ENCODE results near the gene S100A1.

The S100A1 gene

DNA sequence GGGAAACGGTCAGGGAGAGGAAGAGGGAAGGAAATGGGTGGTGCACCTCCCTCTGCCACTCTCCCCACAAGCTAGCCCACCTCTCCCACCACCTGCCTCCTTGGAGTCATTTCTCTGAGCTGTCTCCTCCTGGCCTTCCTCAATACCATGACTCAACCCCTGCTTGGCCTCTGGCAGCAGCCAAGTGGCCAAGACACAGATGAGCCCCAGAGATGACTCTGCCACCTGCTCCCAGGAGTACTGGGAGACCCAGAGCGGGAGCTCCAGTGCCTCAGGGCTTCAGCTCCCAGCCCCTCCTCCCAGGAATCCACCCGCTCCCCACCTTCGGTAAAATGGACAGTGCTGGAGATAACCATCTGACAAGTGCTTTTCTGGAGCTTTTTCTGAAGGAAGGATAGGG lies 17.9 kb upstream of the S100A1 start:
- DNase-seq (ENCODE audit: low read depth, low spot score), result no peak

DNA sequence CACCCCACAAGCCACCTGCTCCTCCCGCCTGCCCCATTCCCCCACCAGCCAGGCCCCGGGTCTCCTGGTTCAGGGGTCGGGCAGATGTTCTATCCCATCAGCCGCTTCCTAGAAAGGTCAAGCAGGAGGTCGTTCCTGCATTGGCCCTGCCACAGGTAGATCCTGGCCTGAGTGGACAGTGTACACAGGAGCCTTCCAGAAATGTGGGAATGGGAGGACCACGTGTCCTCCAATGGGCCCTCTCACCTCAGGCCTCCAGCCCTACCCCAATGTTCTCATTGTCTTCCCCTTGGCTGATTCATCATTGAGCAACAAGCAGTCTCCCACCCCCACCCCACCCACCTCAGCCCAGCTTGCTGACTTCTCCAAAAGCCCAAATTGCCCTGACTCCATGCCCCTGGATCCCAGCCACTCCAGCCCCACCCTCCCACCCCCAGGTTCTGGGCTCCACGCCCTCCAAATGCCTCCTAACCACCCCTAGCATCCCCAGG lies 17.4 kb upstream of the S100A1 start:
- DNase-seq (ENCODE audit: low read depth, low spot score), result no peak

DNA sequence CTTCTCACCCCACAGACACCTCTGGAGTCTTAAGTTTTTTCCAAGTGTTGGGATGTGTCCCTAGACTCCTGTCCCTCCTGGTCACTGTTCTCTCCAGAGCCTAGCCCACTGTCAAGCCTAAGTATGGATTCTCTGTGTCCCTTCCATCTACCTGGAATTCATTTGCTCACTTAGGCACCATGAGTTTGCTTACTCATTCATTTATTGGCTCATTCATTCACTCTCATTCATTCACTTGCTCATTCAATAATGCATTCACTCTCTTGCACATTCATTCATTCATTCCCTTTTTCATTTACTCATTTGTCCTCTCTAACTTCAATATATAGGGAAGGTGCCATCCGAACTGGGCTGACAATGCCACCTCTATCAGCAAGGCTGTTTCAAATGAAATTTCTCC lies 16.9 kb upstream of the S100A1 start:
- DNase-seq (ENCODE audit: low read depth, low spot score), result no peak

DNA sequence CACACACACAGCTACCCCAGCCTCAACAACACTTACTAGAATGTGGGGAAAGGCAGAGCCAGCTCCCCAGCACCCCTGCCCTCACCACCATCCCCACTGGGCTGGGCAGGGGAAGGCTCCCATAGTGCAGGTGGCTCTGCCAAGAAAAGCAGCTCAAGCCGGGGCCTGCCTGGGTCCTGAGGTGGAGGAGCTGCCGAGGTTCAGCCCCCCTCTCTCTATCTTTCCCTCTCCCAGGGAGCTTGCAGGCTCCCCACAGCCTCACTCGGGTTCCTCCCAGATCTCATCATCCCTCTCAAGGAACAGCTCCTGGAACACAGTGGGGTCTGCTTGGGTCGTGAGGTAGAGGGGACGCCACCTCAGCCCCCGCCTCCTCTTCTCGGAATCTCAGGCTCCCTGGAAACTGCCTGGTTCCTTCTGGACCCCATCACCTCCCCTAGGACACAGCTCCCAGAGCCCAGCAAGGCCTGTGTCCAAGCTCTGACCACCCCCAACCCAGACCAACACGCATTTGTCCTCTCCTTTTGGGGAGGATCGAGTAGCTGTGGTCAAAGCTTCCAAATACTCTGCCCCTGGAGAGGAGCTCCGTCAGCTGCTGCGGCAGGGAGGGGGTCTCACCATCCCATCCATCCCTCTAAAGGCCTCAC lies 16.0 kb upstream of the S100A1 start:
- DNase-seq (ENCODE audit: low read depth, low spot score), result no peak

DNA sequence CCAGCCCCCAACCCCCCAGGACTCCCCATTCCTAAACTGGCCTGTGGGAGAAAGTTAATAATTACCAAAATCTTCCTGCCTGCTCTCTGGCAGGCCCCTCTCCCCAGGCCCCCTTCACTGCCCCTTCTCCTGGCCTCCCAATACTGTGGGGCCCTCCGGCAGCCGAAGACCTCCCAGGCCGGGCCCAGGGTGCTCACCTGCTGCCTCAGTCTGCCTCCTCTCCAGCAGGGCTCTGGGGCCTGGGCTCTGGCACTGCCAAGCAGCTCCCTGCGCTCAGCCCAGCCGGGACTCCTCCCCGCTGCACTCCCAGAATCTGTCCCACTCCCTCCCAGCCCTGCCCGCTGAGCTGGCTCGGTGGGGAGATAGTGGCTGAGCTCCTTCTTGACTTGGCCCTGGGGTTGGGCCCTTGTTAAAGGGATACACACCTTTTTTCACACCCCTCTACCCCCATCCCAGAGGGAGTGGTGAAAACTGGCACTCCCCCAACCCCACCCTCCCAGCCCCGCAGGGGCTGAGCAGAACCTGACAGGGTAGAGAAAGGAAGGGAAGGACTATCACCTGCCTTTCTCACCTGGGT lies 15.4 kb upstream of the S100A1 start, which contains the start of gene S100A16:
TSS of gene S100A16 (minus strand) at position 383 of the 577 bp plus-strand sequence. CDS start 4,986 bp downstream, outside the sequence.
- DNase-seq (ENCODE audit: low read depth, low spot score), result no peak

DNA sequence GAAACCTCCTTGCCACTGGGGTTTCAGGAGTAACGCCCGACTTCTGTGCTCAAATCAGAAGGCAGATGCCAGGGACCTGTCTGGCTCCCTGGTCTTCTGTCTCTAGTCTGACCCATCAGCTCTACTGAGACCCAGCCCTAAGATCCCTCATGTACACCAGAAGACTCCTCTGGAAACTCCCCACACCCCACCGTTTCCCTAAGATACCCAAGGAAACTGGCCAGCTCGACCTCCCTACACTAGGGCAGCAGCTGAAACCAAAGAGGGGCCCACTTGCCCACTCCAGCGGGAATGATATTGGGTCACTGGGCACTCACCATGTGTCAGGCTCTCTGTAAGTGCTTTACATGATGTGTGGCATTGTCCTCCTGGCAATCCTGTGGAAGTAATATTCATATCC lies 14.8 kb upstream of the S100A1 start:
- no peak for DNase-seq (ENCODE audit: low read depth, low spot score)

DNA sequence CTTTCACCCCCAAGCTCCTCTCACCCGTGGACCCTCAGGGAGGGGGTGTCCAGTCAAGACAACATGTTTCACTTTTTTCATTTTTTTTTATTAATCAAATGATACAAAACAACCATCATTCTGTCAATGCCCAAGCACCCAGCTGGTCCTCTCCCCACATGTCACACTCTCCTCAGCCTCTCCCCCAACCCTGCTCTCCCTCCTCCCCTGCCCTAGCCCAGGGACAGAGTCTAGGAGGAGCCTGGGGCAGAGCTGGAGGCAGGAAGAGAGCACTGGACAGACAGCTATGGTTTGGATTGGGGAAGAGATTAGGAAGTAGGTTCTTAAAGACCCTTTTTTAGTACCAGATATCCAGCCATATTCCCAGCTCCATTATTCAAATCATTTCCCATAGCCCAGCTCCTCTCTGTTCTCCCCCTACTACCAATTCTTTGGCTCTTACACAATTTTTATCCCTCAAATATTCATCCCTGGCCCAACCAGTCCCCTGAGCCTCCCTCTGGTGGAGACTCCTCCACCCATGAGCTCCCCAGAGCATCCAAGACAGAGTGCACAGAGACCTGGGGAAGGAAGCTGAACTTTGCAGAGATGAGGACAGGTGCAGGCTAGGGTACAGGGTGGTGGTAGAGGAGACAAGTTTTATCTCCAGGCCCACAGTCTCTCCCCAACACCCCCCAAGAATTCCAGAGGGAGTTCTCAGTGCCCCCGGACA lies 13.9 kb upstream of the S100A1 start:
- DNase-seq (ENCODE audit: low read depth, low spot score), result no peak

DNA sequence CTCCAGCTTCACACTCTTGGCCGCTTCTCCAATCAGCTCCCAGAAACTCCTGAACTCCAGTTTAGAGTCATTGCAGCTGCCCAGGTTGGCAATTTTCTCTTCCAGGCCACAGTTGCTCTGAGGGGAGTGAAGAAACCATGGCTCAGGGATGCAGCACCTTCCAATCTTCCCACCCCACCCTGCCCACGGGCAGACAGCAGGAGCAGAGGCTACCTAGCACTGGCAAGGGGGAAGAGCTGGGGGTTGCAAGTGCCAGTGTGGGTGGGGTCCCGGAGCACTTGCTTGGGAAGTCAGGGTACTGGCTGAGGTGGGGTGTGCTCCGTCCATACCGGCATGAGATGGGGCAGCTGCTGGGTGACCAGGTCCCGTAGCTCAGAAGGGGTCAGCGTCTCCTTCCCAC lies 13.3 kb upstream of the S100A1 start:
- no peak for DNase-seq (ENCODE audit: low read depth, low spot score)

DNA sequence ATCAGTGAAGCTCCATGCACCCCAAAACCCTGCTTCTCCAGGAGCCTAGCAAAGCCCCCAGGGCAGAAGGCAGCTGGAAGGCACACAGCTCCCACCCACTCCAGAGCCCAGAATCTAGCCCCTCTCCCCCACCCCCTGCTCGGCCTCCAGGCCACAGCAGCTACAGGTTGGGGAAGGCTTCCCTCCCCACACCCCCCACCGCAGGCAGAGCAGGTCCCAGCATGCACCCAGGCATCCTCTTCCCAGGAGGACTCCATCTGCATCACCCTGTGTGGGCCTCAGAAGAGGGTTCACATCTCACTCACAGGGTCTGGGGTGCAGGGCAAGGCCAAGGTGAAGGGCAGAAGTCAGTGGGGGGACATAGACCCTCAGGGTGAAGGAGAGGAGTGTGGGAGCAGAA lies 12.8 kb upstream of the S100A1 start:
- DNase-seq (ENCODE audit: low read depth, low spot score), result no peak

DNA sequence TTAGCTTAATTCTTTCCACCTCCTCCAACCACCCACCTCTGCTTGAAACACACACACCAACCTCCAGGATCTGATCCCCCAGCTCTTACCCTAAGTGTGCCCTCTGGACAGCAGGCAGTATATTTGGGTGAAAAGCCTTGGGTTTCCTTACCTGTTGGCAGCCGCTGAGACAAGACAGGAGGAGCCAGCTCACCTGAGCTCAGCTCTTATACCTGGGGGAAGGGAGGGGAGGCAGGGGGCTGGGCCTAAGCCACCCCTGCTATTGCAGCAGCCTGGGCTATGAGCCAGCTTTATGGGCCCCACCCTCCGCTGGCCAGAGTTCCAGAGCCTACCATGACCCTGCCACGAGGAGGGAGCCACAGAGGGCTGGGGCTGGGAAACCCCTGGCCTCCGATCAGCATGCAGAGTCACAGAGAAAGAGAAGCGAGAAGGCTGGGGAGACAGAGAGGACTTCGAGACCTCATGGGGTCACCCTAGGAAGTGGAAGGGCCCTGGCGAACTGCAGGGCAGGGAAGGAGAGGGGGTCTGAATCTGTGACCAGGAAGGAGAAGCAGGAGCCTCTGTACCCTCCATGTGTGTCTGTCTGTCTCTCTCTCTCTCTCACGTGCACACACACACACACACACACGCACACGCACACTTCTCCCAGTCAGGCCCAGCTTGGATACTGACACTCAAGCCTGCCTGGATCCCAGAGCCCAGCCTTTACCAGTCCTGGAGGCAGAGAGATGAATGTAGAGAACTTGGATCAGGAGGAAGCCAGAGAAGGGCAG lies 11.9 kb upstream of the S100A1 start, which contains the start of gene S100A14:
TSS of gene S100A14 (minus strand) at position 182 of the 773 bp plus-strand sequence. CDS start 467 bp downstream, outside the sequence.
- no peak for DNase-seq (ENCODE audit: low read depth, low spot score)

DNA sequence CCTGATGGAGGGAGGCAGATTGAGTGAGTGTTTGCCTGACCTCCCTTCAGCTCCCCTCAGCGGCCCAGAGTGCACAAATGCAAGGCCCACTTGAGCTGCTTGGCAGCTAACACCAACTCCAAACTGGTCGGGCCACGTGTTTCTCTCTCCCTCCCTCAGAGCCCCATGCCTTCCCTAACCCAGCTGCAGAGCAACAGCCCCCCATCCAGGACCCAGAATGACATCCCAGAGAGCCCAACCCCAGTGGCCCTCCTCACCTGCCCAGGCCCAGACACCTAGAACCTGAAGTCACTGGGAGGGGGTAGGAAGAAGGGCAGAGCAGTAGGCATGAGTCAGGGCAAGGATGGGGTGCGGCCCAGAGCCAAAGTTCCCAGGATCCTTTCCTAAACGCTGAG lies 11.3 kb upstream of the S100A1 start:
- DNase-seq (ENCODE audit: low read depth, low spot score), result no peak

DNA sequence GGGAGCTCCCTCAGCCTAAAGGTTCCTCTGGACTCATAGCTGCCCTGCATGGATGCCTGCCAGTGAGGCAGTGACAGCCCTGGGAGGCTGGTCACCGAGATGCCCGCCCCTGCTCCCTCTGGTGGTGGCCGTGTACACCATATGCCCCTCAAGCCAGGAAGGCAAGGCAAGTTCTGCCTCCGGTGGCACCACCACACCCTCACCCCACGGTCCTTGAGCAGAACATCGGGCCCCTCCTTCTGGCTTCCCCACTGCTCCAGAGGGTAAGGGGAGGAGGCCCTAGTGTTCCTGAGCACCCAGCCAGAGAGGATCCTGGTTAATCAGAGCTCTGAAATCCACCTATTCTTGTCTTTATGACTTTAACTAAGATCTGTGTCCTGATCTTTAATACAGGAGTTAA lies 10.6 kb upstream of the S100A1 start:
- no peak for DNase-seq (ENCODE audit: low read depth, low spot score)

DNA sequence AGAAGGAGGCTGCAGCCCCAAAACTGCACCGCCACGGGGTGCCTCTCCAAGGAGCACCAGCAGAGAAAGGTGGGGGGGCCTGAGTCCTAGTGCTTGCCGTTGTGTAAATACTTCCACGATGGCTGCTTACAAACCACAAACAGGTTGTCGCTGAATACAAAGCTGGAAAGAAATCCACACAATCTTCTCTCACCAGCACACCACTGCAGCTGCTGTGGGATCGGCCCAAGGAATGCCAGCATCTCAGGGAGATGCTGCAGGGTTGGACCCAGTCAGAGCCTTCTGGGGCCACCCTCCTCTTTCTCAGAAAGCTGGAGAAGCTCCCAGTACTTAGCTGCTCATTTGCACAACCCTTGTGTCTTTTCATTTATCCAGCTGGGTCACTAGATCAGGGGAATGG lies 9.1 kb upstream of the S100A1 start:
- DNase-seq (ENCODE audit: low read depth, low spot score), result no peak

DNA sequence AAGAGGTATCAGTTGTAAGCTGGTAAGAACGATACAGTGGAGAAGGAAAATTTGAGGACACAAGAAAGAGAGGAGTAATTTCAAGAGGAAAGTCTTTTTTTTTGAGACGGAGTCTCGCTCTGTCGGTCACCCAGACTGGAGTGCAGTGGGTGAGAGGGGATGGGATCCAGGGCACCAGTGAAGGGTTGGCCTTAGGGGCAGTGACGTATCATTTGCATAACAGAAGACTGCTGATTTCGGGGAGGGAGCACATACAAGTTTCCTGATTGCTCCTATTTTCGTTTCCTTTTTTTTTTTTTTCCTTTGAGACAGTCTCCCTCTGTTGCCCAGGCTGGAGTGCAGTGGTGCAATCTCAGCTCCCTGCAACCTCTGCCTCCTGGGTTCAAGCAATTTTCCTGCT lies 5.1 kb upstream of the S100A1 start:
- DNase-seq (ENCODE audit: low read depth, low spot score), result no peak

DNA sequence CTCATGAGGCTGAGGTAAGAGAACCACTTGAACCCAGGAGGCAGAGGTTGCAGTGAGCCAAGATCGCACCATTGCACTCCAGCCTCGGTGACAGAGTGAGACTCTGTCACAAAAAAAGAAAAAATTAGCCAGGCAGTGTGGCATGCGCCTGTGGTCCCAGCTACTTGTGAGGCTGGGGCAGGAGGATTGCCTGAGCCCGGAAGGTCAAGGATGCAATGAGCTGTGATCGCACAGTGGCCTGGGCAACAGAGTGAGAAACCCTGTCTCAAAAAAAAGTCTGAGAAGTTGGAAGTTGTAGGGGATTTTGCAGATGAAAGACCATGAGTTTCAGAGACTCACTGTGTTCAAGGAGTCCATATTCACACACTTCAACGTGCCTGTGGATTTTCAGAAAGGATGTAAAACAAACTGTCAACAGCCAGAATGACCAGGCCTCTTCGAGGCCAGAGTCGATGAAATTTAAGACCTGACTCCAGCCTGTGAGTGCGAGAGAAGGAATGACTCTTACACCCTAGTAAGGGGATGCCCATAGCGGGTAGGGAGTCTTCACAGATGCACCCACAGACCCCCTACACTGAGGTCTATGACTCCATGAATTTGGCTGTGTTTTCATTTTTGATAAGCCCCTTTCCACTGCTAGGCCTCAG lies 3.1 kb upstream of the S100A1 start:
- DNase-seq (ENCODE audit: low read depth, low spot score), result no peak

DNA sequence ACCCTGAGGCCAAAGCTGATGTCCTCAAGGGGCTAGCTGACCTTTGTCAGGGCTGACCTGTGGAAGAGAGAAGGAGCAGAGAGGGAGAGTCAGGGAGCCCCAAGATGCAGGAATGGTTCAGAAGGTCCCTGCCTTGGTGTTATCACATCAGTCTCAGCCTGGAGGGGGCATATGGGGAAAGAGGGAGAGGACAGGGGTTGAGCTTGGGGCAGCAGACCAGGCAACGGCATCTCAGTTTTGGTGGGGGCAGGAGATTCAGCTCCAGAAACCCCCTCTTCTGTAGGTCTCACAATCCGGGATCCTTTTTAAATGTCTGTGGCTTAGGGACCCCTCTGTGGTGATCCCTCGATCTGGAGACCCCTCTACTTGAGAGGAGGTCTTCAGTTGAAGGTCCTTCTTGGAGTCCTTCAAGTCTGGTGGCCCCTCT lies 1.7 kb upstream of the S100A1 start:
- DNase-seq (ENCODE audit: low read depth, low spot score), result no peak

DNA sequence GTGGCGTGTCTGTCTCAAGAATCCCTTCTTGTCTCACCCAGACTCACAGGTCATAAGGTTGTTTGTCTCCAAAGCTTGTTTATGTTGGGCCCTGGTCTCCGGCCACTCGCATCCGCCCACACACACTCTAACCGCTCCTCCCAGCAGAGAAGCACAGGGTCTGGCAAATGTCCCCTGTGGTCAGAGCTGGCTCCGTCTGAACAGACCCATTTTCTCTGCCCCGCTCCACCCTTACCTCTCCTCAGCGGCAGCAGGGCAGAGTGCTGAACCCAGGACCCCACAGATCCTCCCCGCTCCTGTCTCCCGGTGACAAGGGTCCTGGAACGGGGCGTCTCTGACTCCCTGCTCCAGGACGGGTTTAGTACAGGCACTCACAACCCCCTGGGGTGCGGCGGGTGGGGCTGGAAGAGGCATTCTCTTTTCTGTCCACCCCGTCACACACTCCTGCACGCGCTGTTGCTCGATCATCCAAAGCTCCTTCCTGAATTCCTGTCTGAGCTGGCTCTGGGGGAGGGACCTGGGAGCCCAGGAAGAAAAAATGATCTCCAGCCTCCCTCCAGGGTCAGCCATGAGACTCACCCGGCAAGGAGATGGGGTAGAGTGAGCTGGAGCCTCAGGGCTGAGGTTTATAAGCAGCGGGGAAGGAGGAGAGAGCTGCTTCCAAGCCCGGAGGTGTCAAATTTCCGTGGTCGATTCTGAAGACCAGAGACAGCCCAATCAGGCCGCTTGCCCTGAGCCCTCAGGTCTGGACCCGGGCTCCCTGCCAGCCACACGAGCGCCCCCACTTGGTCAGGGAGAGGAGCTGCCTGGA lies 1.1 kb upstream of the S100A1 start, which contains the start of gene S100A13:
TSS of gene S100A13 (minus strand) at position 602 of the 811 bp plus-strand sequence. CDS start 1,033 bp downstream, outside the sequence.
- peak; percentile 86 for DNase-seq (ENCODE audit: low read depth, low spot score)

DNA sequence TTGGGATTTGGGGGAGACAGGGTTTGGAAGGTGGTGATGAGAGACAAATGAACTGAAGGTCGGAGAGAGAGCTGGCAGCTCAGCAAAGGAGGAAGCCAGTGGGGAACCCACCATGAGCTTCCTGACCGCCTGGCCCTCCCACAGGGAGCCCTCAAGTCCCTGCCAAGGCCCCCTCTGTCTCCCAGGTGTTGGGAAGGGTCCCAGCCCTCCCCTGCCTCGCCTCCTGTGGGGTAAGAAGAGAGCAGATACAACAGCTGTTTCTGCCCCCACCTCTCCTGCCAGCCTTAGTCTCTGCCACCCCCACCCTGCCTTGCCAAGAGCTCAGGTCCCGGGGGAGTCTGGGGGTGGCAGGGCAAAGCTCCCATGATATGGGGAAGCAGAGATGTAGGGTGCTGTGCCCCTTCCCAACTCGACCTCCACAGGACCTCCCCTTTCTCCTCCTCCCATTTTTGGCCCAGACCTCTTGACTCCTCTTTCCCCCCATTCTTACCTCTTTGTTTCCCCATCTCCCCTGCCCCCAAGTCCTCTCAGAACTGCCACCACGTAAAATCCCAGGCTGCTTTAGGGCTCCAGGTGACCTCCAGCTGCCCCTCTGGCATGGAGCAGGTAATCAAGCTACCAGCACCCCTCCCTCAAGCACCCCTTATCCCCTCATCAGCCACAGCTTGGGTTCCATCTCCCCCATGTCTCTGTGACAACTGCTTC lies 556 bp downstream of the S100A1 start:
- no peak for DNase-seq (ENCODE audit: low read depth, low spot score)

DNA sequence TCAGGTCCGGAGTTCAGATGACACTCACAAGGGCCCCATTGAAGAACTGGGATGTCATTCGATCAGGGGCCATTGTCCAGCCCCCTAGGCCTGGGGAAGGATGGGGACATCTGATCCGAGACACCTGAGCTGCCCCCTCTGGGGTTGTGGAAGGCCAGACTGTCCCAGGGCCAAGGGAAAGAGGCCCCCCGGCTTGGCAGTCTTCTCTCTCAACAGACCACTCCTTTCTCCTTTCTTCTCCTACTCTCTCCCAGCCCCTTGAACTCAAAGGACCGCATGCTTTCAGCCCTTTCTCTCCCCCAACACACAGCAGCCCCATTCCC lies 1.1 kb downstream of the S100A1 start:
- no peak for DNase-seq (ENCODE audit: low read depth, low spot score)

DNA sequence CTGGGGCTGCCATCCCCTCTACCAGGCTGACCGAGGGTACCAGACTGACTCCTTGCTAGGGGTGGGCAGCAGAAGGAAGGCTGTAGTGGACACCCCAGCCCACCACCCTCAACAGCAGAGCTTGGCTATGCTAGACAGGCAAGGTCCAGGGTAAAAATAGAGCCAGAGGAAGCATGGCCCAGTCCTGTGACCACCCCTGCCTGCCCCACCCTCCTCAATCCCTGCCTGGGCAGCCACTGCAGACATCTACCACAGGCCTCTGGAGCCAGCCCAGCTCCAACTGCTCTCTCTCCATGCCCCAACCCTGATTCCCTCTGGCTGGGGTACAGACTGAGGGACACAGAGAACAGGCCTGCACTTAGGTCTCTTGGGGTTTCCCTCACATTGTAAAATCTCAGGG lies 1.7 kb downstream of the S100A1 start:
- DNase-seq (ENCODE audit: low read depth, low spot score), result no peak

Data from smooth muscle cell of the brain vasculature (primary cell).